ENCODE data around the gene ZFP69B. TPM values are rescaled to one million over a fixed set of nuclear protein-coding genes. Genes with fewer than 3 reads are reported as not detected.

The ZFP69B gene
- total RNA-seq, 2 experiments from 2014 or later, result 5.4 to 5.9 TPM

- ChIA-PET POLR2A (no interaction called here), CTCF (interaction anchor here (0.7 kb wide), 2 partner anchors 83 to 278 kb away, joined by 3 read pairs; no protein-coding TSS in a partner anchor)
- H3K36me3 Mint-ChIP-seq (ENCODE audit: low read depth), result peaks cover 95% of the 10 kb centered on the region
- H3K4me3 Mint-ChIP-seq, result no peak overlapping the region
- H3K4me1 Mint-ChIP-seq, result peaks cover 14% of the 10 kb centered on the region
- H3K9me3 Mint-ChIP-seq, result peaks cover 11% of the 10 kb centered on the region
- peak overlapping the region; percentile 17 for H3K27ac Mint-ChIP-seq
- H3K27me3 Mint-ChIP-seq, result no peaks in the 10 kb centered on the region
- DNase-seq, result no peak
Observed at GRCh38 chr1:40421431-40422384, 28.6 kb upstream of the ZFP69B start.

- no peaks in the 10 kb centered on the region for H3K27me3 Mint-ChIP-seq
- H3K27ac Mint-ChIP-seq, result no peak overlapping the region
- H3K4me1 Mint-ChIP-seq, result peaks cover 11% of the 10 kb centered on the region
- CTCF ChIA-PET, result no interaction called here
- H3K4me3 Mint-ChIP-seq, result no peak overlapping the region
- H3K9me3 Mint-ChIP-seq, result peaks cover 12% of the 10 kb centered on the region
- POLR2A ChIA-PET, result no interaction called here
- no peak for DNase-seq
- peaks cover 89% of the 10 kb centered on the region for H3K36me3 Mint-ChIP-seq (ENCODE audit: low read depth)
Observed at GRCh38 chr1:40422630-40423263, 27.5 kb upstream of the ZFP69B start.

DNA sequence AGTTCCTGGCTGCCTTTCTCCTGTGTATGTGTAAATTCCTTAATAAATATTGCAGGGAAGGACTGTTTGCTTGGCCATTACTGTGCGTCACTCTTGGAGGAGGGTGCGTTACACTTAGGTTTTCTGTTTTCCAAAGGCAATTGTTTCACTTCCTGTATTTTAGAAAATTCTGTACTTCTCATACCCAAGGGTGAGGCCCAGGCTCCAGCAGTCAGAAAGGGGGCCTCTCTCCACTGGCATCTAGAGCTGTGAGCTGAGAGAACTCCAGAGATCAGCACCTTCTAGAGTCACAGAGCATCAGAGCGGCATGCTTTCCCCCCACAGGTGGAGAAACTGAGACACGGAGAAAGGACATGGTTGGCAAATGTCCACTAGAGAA lies 27.0 kb upstream of the ZFP69B start:
- Mint-ChIP-seq H3K27me3 (no peaks in the 10 kb centered on the region), H3K9me3 (peaks cover 12% of the 10 kb centered on the region), H3K36me3 (ENCODE audit: low read depth) (peaks cover 87% of the 10 kb centered on the region), H3K4me1 (peaks cover 11% of the 10 kb centered on the region), H3K4me3 (no peak overlapping the region), H3K27ac (no peak overlapping the region)
- DNase-seq, result no peak
- CTCF ChIA-PET, result no interaction called here
- POLR2A ChIA-PET, result no interaction called here

- CTCF ChIA-PET, result no interaction called here
- Mint-ChIP-seq H3K36me3 (ENCODE audit: low read depth) (peaks cover 81% of the 10 kb centered on the region), H3K27me3 (no peaks in the 10 kb centered on the region), H3K9me3 (peaks cover 12% of the 10 kb centered on the region), H3K4me1 (peaks cover 11% of the 10 kb centered on the region), H3K27ac (no peak overlapping the region), H3K4me3 (no peak overlapping the region)
- DNase-seq, result no peak
- POLR2A ChIA-PET, result interaction anchor here (0.6 to 1.7 kb wide), 2 partner anchors 14 to 127 kb away, joined by 3 to 5 read pairs; no protein-coding TSS in a partner anchor
Observed at GRCh38 chr1:40423951-40424618, 26.2 kb upstream of the ZFP69B start.

GRCh38 chr1:40425198-40425597 lies 25.1 kb upstream of the ZFP69B start:
- no peak for DNase-seq
- no peaks in the 10 kb centered on the region for H3K27me3 Mint-ChIP-seq
- peaks cover 71% of the 10 kb centered on the region for H3K36me3 Mint-ChIP-seq (ENCODE audit: low read depth)
- ChIA-PET CTCF (interaction anchor here (1.2 kb wide), 1 partner anchor 13 kb away, joined by 5 read pairs; no protein-coding TSS in a partner anchor), POLR2A (interaction anchor here (1.7 kb wide), 1 partner anchor 13 kb away, joined by 5 read pairs; no protein-coding TSS in a partner anchor)
- no peak overlapping the region for H3K4me3 Mint-ChIP-seq
- H3K27ac Mint-ChIP-seq, result no peak overlapping the region
- H3K4me1 Mint-ChIP-seq, result peaks cover 10% of the 10 kb centered on the region
- peaks cover 12% of the 10 kb centered on the region for H3K9me3 Mint-ChIP-seq

DNA sequence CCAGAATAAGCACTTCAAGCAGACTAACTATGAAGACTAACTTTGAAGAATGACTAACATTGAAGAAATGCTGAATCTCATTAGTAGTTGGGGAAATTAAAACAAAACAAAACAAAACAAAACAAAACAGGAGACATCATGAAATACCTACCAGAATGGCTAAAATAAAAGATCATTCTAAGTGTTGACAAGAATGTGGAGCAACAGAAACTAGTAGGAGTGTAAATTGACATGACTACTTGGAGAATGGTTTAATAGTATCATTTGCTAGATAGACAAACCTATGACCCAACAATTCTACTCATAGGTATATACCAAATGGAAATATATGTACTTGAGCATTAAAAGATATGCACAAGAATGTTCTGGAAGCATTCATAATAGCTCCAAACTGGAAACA lies 18.9 kb upstream of the ZFP69B start:
- Mint-ChIP-seq H3K27me3 (no peaks in the 10 kb centered on the region), H3K27ac (no peak overlapping the region), H3K4me1 (no peaks in the 10 kb centered on the region), H3K4me3 (no peak overlapping the region), H3K9me3 (peaks cover 4% of the 10 kb centered on the region), H3K36me3 (ENCODE audit: low read depth) (peaks cover 23% of the 10 kb centered on the region)
- CTCF ChIA-PET, result no interaction called here
- DNase-seq, result no peak
- POLR2A ChIA-PET, result no interaction called here

DNA sequence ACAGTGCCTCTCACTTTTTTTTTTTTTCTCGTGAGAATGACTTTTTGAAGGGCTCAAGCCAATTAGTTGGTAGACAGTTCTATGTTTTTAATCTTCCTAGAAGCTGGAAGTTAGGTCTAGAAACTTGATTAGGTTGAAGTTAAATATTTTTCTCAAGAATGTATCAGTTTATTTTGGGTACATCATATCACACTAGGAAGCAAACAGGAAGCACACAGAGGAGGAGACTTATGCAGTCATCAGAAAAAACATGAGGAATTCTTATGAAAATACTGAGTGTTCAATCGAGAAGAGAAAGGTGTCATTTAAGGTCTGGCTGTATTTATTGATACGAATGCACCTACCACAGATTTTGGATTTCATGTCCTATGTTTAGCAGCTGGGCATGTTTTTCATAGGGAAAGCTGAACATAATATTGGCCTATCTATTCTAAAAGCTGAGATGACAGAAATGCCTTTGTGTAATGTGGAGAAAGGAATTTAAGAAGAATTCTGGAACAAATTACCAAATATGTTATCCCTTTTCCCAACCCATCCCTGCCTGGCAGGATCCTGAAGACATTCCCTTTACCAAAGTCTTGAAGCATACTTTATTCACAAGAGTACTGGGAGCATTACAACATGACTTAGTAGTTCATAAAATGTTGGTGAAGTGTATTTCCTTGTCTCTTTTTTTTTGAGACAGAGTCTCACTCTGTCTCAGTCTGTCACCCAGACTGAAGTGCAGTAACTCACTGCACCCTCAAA lies 17.5 kb upstream of the ZFP69B start:
- Mint-ChIP-seq H3K36me3 (ENCODE audit: low read depth) (peaks cover 19% of the 10 kb centered on the region), H3K4me3 (no peak overlapping the region), H3K4me1 (no peaks in the 10 kb centered on the region), H3K27ac (no peak overlapping the region), H3K9me3 (no peaks in the 10 kb centered on the region), H3K27me3 (no peaks in the 10 kb centered on the region)
- ChIA-PET CTCF (interaction anchor here (1.0 to 1.2 kb wide), 2 partner anchors 108 to 289 kb away, joined by 3 read pairs; no protein-coding TSS in a partner anchor), POLR2A (interaction anchor here (0.6 kb wide), 1 partner anchor 1066 kb away, joined by 3 read pairs; no protein-coding TSS in a partner anchor)
- no peak for DNase-seq

DNA sequence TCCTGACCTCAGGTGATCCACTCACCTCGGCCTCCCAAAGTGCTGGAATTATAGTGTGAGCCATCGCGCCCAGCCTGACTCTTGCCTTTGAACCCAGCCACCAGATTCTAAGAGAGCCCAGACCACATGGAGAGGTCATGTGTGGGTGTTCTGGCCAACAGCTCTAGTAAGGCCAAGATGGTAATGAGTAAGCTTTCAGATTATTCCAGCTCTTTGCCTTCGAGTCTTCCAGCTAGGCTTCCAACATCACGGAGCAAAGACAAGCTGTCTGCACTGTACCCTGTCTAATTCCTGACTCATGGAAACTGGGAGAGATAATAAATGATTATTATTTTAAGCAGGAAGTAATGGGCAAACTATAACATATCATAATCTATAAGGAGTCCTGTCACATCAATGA lies 14.8 kb upstream of the ZFP69B start:
- DNase-seq, result no peak
- Mint-ChIP-seq H3K36me3 (ENCODE audit: low read depth) (peaks cover 20% of the 10 kb centered on the region), H3K27me3 (no peaks in the 10 kb centered on the region), H3K4me3 (no peak overlapping the region), H3K27ac (no peak overlapping the region), H3K4me1 (no peaks in the 10 kb centered on the region), H3K9me3 (peaks cover 5% of the 10 kb centered on the region)
- ChIA-PET CTCF (interaction anchor here (0.7 to 1.0 kb wide), 3 partner anchors 71 to 165 kb away, joined by 3 to 7 read pairs (median 3); no protein-coding TSS in a partner anchor), POLR2A (no interaction called here)

DNA sequence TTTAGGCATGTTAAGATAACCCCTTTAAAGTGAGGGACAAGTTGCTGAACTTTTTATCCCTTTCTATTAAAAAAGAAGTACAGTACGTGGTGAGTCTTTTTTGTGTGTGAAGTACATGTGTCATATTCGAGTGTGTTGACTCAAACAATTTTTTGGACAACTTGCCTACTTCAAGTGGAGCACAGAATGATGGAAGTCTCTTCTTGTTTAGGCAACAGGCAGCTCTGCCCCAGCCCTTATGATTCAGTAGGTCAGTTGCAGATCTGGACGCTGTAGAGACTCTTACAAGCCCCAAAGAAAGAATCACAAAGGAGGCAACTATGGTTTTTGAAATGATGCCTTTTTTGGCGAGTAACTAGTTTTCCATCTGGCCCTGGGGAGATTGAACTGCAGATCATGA lies 14.4 kb upstream of the ZFP69B start:
- ChIA-PET CTCF (interaction anchor here (0.7 to 1.0 kb wide), 2 partner anchors 71 to 165 kb away, joined by 3 to 7 read pairs; no protein-coding TSS in a partner anchor), POLR2A (no interaction called here)
- DNase-seq, result no peak
- H3K4me1 Mint-ChIP-seq, result no peaks in the 10 kb centered on the region
- H3K27ac Mint-ChIP-seq, result no peak overlapping the region
- H3K4me3 Mint-ChIP-seq, result no peak overlapping the region
- peaks cover 5% of the 10 kb centered on the region for H3K9me3 Mint-ChIP-seq
- H3K36me3 Mint-ChIP-seq (ENCODE audit: low read depth), result peaks cover 20% of the 10 kb centered on the region
- no peaks in the 10 kb centered on the region for H3K27me3 Mint-ChIP-seq

DNA sequence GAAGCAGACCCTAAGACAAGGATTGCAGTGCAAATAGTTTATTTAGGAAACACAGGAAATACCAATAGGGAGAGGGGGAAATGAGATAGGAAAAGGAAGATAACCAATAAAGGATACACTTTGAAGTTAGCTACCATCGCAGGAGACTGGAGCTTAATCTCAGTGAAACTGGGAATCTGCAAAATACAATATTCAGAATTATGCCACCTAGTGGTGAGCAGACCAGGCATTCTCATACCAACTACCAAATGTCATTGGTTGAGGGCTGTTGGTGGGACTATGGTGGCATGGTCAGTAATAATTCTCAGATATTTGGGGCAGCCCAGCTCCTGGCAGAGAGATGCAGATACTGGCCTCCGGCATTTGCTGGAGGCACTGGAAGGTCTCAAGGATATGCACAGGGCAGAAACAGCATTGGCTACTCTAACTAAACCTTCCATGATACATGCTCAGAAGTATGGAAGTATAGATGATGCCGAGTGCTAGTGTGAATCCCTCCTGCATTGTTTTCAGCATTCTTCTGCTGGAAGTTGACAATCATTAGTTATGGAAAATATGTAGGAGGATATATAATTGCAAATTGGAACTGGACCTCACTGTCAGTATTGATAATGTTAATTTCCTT lies 11.8 kb upstream of the ZFP69B start:
- no peak for DNase-seq
- no peak overlapping the region for H3K4me3 Mint-ChIP-seq
- no peaks in the 10 kb centered on the region for H3K27me3 Mint-ChIP-seq
- ChIA-PET POLR2A (interaction anchor here (1.6 kb wide), 1 partner anchor 14 kb away, joined by 5 read pairs; no protein-coding TSS in a partner anchor), CTCF (interaction anchor here (0.6 to 2.1 kb wide), 9 partner anchors 9 to 294 kb away, joined by 3 to 11 read pairs (median 3); partner anchors contain the start of gene EXO5)
- H3K36me3 Mint-ChIP-seq (ENCODE audit: low read depth), result peaks cover 12% of the 10 kb centered on the region
- peaks cover 5% of the 10 kb centered on the region for H3K9me3 Mint-ChIP-seq
- no peak overlapping the region for H3K27ac Mint-ChIP-seq
- H3K4me1 Mint-ChIP-seq, result no peaks in the 10 kb centered on the region

DNA sequence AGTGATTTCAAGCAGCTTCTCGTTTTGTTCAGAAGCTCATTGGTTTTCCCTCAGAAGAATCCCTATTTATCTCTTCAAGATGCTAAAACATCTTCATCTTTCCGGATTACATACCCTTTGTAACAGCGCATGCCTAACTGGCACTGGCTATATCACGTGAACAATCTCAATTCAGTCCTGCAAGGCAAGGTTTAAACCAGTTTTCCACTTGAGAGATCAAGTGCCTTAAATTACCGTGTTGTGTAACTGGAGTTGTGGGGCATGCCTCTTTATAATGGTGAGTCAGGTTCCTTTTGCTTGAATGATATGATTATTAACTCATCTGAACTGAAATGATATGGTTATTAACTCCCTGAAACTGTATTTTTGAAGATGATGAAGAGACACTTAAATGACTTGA lies 11.0 kb upstream of the ZFP69B start:
- no peak for DNase-seq
- H3K36me3 Mint-ChIP-seq (ENCODE audit: low read depth), result peaks cover 19% of the 10 kb centered on the region
- H3K27me3 Mint-ChIP-seq, result no peaks in the 10 kb centered on the region
- H3K27ac Mint-ChIP-seq, result no peak overlapping the region
- CTCF ChIA-PET, result interaction anchor here (1.0 to 1.5 kb wide), 2 partner anchors 14 to 69 kb away, joined by 3 to 5 read pairs; partner anchors contain the start of gene EXO5
- H3K9me3 Mint-ChIP-seq, result peaks cover 10% of the 10 kb centered on the region
- no peaks in the 10 kb centered on the region for H3K4me1 Mint-ChIP-seq
- POLR2A ChIA-PET, result interaction anchor here (1.6 kb wide), 1 partner anchor 14 kb away, joined by 5 read pairs; no protein-coding TSS in a partner anchor
- no peak overlapping the region for H3K4me3 Mint-ChIP-seq

All from activated CD4-positive, alpha-beta memory T cell treated with anti-CD3 and anti-CD28 coated beads, Interleukin-2, amount 10 ng/mL, durations not matched to agents 7 days and 5 days (primary cell).